HG03460 (cell line): ENCODE results near the gene GAGE12E.
"Not testable (repeated sequence)": the region's sequence is repeated elsewhere in the genome, so short reads cannot be mapped to it uniquely, and the experiment has no call there.

ENCODE experiments used
- ATAC-seq: cut with Tn5 transposase; IDR thresholded peaks from one replicate; pipeline ENCODE4 v1.9.1; 2021; ENCODE audit not compliant: unreplicated experiment

The GAGE12E gene, protein sequence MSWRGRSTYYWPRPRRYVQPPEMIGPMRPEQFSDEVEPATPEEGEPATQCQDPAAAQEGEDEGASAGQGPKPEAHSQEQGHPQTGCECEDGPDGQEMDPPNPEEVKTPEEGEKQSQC

GRCh38 chrX:49550989-49551388 lies at the start of gene GAGE12E:
TSS of gene GAGE12E (plus strand) at chrX:49551289. CDS start at chrX:49552444, 1,155 bp downstream.
- not testable (repeated sequence) for ATAC-seq

DNA sequence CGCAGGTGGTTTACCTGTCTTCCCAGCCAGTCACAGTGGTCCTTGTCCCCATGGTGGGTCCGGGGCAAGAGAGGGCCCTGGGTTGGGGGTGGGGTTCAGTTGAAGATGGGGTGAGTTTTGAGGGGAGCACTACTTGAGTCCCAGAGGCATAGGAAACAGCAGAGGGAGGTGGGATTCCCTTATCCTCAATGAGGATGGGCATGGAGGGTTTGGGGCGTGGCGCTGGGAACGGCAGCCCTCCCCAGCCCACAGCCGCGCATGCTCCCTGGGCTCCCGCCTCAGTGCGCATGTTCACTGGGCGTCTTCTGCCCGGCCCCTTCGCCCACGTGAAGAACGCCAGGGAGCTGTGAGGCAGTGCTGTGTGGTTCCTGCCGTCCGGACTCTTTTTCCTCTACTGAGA lies 19.2 kb upstream of the GAGE12E start, which contains the start of gene GAGE12C:
Gene GAGE12C, plus strand, starts transcription at position 301 of the 400 bp plus-strand sequence. CDS start 1,155 bp downstream, outside the sequence.
- not testable (repeated sequence) for ATAC-seq

DNA sequence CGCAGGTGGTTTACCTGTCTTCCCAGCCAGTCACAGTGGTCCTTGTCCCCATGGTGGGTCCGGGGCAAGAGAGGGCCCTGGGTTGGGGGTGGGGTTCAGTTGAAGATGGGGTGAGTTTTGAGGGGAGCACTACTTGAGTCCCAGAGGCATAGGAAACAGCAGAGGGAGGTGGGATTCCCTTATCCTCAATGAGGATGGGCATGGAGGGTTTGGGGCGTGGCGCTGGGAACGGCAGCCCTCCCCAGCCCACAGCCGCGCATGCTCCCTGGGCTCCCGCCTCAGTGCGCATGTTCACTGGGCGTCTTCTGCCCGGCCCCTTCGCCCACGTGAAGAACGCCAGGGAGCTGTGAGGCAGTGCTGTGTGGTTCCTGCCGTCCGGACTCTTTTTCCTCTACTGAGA lies 9.7 kb upstream of the GAGE12E start, which contains the start of gene GAGE12D:
Gene GAGE12D, plus strand, starts transcription at position 301 of the 400 bp plus-strand sequence. CDS start 1,155 bp downstream, outside the sequence.
- not testable (repeated sequence) for ATAC-seq

GRCh38 chrX:49560542-49560941 lies 9.5 kb downstream of the GAGE12E start, which contains the start of gene GAGE12F:
TSS of gene GAGE12F (plus strand) at chrX:49560842. CDS start at chrX:49561997, 1,155 bp downstream.
- not testable (repeated sequence) for ATAC-seq

DNA sequence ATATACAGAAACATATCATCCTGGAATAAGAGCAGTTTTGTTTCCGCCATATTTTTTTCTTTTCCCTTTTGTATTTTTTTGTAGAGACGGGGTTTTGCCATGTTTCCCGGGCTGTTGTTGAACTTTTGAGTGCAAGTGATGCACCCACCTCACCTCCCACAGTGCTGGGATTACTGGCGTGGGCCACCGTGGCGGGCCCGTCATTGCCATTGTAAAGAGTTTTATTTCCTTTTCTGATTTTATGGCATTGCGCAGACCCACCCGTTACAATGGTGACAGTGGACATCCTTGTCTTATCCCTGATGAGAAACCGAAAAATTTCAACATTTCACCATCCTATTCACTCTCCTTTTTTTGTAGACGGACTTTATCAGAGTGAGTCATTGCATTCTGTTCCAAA lies 17.6 kb downstream of the GAGE12E start:
- not testable (repeated sequence) for ATAC-seq

- not testable (repeated sequence) for ATAC-seq
Measured at GRCh38 chrX:49569152-49569551, 18.1 kb downstream of the GAGE12E start.

- ATAC-seq = not testable (repeated sequence)
Measured at GRCh38 chrX:49570100-49570499, 19.0 kb downstream of the GAGE12E start, which contains the start of gene GAGE12G. TSS of gene GAGE12G (plus strand) at chrX:49570400. CDS start at chrX:49571555, 1,155 bp downstream.

DNA sequence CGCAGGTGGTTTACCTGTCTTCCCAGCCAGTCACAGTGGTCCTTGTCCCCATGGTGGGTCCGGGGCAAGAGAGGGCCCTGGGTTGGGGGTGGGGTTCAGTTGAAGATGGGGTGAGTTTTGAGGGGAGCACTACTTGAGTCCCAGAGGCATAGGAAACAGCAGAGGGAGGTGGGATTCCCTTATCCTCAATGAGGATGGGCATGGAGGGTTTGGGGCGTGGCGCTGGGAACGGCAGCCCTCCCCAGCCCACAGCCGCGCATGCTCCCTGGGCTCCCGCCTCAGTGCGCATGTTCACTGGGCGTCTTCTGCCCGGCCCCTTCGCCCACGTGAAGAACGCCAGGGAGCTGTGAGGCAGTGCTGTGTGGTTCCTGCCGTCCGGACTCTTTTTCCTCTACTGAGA lies 28.6 kb downstream of the GAGE12E start, which contains the start of gene GAGE12H:
Gene GAGE12H, plus strand, starts transcription at position 301 of the 400 bp plus-strand sequence. CDS start 1,155 bp downstream, outside the sequence.
- ATAC-seq = not testable (repeated sequence)

DNA sequence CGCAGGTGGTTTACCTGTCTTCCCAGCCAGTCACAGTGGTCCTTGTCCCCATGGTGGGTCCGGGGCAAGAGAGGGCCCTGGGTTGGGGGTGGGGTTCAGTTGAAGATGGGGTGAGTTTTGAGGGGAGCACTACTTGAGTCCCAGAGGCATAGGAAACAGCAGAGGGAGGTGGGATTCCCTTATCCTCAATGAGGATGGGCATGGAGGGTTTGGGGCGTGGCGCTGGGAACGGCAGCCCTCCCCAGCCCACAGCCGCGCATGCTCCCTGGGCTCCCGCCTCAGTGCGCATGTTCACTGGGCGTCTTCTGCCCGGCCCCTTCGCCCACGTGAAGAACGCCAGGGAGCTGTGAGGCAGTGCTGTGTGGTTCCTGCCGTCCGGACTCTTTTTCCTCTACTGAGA lies 38.1 kb downstream of the GAGE12E start, which contains the start of gene GAGE2A:
Gene GAGE2A, plus strand, starts transcription at position 301 of the 400 bp plus-strand sequence. CDS start 1,155 bp downstream, outside the sequence.
- not testable (repeated sequence) for ATAC-seq

GRCh38 chrX:49589769-49590478 lies 38.8 kb downstream of the GAGE12E start:
- ATAC-seq = not testable (repeated sequence)

GRCh38 chrX:49590488-49590887 lies 39.4 kb downstream of the GAGE12E start:
- not testable (repeated sequence) for ATAC-seq

- ATAC-seq = not testable (repeated sequence)
Measured at GRCh38 chrX:49598720-49599119, 47.6 kb downstream of the GAGE12E start, which contains the start of gene GAGE1. TSS of gene GAGE1 (plus strand) at chrX:49599020. CDS start at chrX:49600175, 1,155 bp downstream.
